Measurements from ENCODE around the gene STK17A.
"Not testable (repeated sequence)": the region's sequence is repeated elsewhere in the genome, so short reads cannot be mapped to it uniquely, and the experiment has no call there.

STK17A gene

GRCh38 chr7:43570688-43571365, 12.1 kb upstream of the STK17A start:
- Histone ChIP-seq H3K4me2 (ENCODE audit: low read depth, low read length, poor library complexity, severe bottlenecking) (no peak overlapping the region), H3K9me2 (replicated peaks; ENCODE audit: low read depth, low read length) (no peaks in the 10 kb centered on the region)

GRCh38 chr7:43572516-43573049, 10.3 kb upstream of the STK17A start:
- no peak overlapping the region for H3K9ac ChIP-seq (ENCODE audit: low read depth, low read length, poor library complexity, severe bottlenecking)

More at GRCh38 chr7:43570688-43571365, 12.1 kb upstream of the STK17A start:
- no peak overlapping the region for H2AFZ ChIP-seq (ENCODE audit: low read length)
- no peaks in the 10 kb centered on the region for H3K9me3 ChIP-seq (ENCODE audit: insufficient read depth, low read depth, low read length)
- TF ChIP-seq EZH2phosphoT487 (IDR thresholded peaks at IDR 0.05; ENCODE audit: borderline replicate concordance) (no peak), CTCF (conservative IDR thresholded peaks at IDR 0.05; ENCODE audit: low read length) (no peak)
- H3K79me2 ChIP-seq (ENCODE audit: insufficient read depth, low read length): no peaks in the 10 kb centered on the region
- H3K9ac ChIP-seq (ENCODE audit: low read depth, low read length, poor library complexity, severe bottlenecking): no peak overlapping the region
- no peaks in the 10 kb centered on the region for H3F3A ChIP-seq (ENCODE audit: low read depth)
- H4K20me1 ChIP-seq (ENCODE audit: insufficient read depth, low read length, poor library complexity, severe bottlenecking): no peaks in the 10 kb centered on the region
- no peak overlapping the region for H3K4me3 ChIP-seq (ENCODE audit: low read length, poor library complexity, severe bottlenecking)
- peaks cover 11% of the 10 kb centered on the region for H3K4me1 ChIP-seq (ENCODE audit: insufficient read depth, low read length, poor library complexity, severe bottlenecking)
- no peaks in the 10 kb centered on the region for H3K36me3 ChIP-seq (ENCODE audit: insufficient read depth, low read length)
- H3K27me3 ChIP-seq (ENCODE audit: insufficient read depth, low read length, poor library complexity, severe bottlenecking): no peaks in the 10 kb centered on the region

GRCh38 chr7:43573832-43574231, 9.1 kb upstream of the STK17A start:
- H3K27me3 ChIP-seq (ENCODE audit: insufficient read depth, low read length, poor library complexity, severe bottlenecking); H3F3A ChIP-seq (ENCODE audit: low read depth); H3K4me3 ChIP-seq (ENCODE audit: low read length, poor library complexity, severe bottlenecking); H3K9me3 ChIP-seq (ENCODE audit: insufficient read depth, low read depth, low read length); H3K9me2 ChIP-seq (replicated peaks; ENCODE audit: low read depth, low read length); H3K79me2 ChIP-seq (ENCODE audit: insufficient read depth, low read length); H2AFZ ChIP-seq (ENCODE audit: low read length); H3K9ac ChIP-seq (ENCODE audit: low read depth, low read length, poor library complexity, severe bottlenecking); H4K20me1 ChIP-seq (ENCODE audit: insufficient read depth, low read length, poor library complexity, severe bottlenecking); H3K4me2 ChIP-seq (ENCODE audit: low read depth, low read length, poor library complexity, severe bottlenecking); H3K36me3 ChIP-seq (ENCODE audit: insufficient read depth, low read length): not testable (repeated sequence)
- H3K4me1 ChIP-seq (ENCODE audit: insufficient read depth, low read length, poor library complexity, severe bottlenecking): peaks cover 26% of the 10 kb centered on the region

More at GRCh38 chr7:43572516-43573049, 10.3 kb upstream of the STK17A start:
- Histone ChIP-seq H3K27me3 (ENCODE audit: insufficient read depth, low read length, poor library complexity, severe bottlenecking) (no peaks in the 10 kb centered on the region), H3K36me3 (ENCODE audit: insufficient read depth, low read length) (no peaks in the 10 kb centered on the region), H3K9me3 (ENCODE audit: insufficient read depth, low read depth, low read length) (no peaks in the 10 kb centered on the region), H3K4me3 (ENCODE audit: low read length, poor library complexity, severe bottlenecking) (no peak overlapping the region), H3K4me1 (ENCODE audit: insufficient read depth, low read length, poor library complexity, severe bottlenecking) (peaks cover 19% of the 10 kb centered on the region), H3K79me2 (ENCODE audit: insufficient read depth, low read length) (no peaks in the 10 kb centered on the region), H2AFZ (ENCODE audit: low read length) (no peak overlapping the region), H3K9me2 (replicated peaks; ENCODE audit: low read depth, low read length) (no peaks in the 10 kb centered on the region), H3F3A (ENCODE audit: low read depth) (no peaks in the 10 kb centered on the region), H3K4me2 (ENCODE audit: low read depth, low read length, poor library complexity, severe bottlenecking) (no peak overlapping the region), H4K20me1 (ENCODE audit: insufficient read depth, low read length, poor library complexity, severe bottlenecking) (no peaks in the 10 kb centered on the region)
- no peak for TF ChIP-seq CTCF (conservative IDR thresholded peaks at IDR 0.05; ENCODE audit: low read length)
- TF ChIP-seq EZH2phosphoT487 (IDR thresholded peaks at IDR 0.05; ENCODE audit: borderline replicate concordance): no peak

GRCh38 chr7:43575506-43575905, 7.4 kb upstream of the STK17A start:
- no peaks in the 10 kb centered on the region for H3F3A ChIP-seq (ENCODE audit: low read depth)
- H3K4me3 ChIP-seq (ENCODE audit: low read length, poor library complexity, severe bottlenecking): no peak overlapping the region
- H2AFZ ChIP-seq (ENCODE audit: low read length): no peak overlapping the region
- no peak overlapping the region for H3K4me2 ChIP-seq (ENCODE audit: low read depth, low read length, poor library complexity, severe bottlenecking)
- H3K27me3 ChIP-seq (ENCODE audit: insufficient read depth, low read length, poor library complexity, severe bottlenecking): no peaks in the 10 kb centered on the region
- H3K9me3 ChIP-seq (ENCODE audit: insufficient read depth, low read depth, low read length): no peaks in the 10 kb centered on the region
- no peaks in the 10 kb centered on the region for H3K79me2 ChIP-seq (ENCODE audit: insufficient read depth, low read length)
- no peaks in the 10 kb centered on the region for H3K9me2 ChIP-seq (replicated peaks; ENCODE audit: low read depth, low read length)
- no peak for TF ChIP-seq CTCF (conservative IDR thresholded peaks at IDR 0.05; ENCODE audit: low read length)
- TF ChIP-seq EZH2phosphoT487 (IDR thresholded peaks at IDR 0.05; ENCODE audit: borderline replicate concordance): no peak
- H3K9ac ChIP-seq (ENCODE audit: low read depth, low read length, poor library complexity, severe bottlenecking): no peak overlapping the region
- H3K36me3 ChIP-seq (ENCODE audit: insufficient read depth, low read length): no peaks in the 10 kb centered on the region
- H3K4me1 ChIP-seq (ENCODE audit: insufficient read depth, low read length, poor library complexity, severe bottlenecking): peaks cover 26% of the 10 kb centered on the region
- H4K20me1 ChIP-seq (ENCODE audit: insufficient read depth, low read length, poor library complexity, severe bottlenecking): no peaks in the 10 kb centered on the region
